Bronchial smooth muscle cell (primary cell): ENCODE measurements around the gene ZXDB. TPM values are rescaled to one million over a fixed set of nuclear protein-coding genes. Genes with fewer than 3 reads are reported as not detected.

Experiments
- total RNA-seq: library from RNA; depleted of rRNA; stranded (reverse); fragments of >200 nt; gene quantifications from 2 replicates; pipeline ENCODE4 v1.2.1, GENCODE V29; 2014

ZXDB gene
- total RNA-seq = 3.9 and 4.6 TPM in 2 replicates

DNA sequence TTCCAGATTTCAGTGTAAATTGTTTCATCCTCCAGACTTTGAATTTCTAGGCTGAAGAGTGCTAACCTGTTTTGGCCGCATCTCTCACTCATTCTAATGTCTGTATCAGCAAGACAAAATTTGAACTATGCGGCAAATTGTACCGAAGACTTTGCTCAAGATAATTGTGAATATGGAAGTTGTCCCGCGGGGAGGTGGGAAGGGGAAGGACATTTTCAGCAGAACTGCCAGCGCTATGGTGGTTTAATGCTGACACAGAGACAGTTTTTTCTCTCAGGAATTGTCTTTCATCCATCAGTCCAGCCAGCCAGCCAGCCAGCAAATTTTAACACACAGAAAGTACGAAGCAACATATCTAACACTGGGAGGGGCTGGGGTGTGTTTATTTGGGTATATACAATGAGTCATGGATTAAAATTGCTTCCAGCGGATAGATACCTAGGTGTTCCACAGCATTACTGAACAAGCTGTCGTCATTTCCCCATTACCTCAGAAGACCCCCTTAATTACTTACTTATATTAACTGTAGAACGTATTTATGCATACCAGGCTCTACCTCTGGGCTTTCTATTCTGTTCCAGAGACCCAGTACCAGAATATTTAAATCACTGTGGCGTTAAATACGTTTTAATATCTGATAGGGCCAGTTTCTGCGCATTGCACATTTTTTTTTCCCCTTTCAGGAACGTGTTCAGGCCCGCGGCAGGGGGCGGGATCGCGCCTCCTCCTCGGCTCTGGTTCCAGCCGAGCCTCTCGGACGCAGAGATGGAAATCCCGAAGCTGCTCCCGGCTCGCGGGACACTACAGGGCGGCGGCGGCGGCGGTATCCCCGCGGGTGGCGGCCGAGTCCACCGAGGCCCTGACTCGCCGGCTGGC is at the start of gene ZXDB:
TSS of gene ZXDB (plus strand) at position 728 of the 876 bp plus-strand sequence. CDS start at position 766, 38 bp downstream.

Other genes starting within 250 kb of the ZXDB start
- gene NLRP2B, start 88.2 kb downstream of the ZXDB start, total RNA-seq = under 0.01 TPM in 1 of 2 replicates, not detected in the other